Cortex of kidney (tissue), 1 donor: Measurements from ENCODE around the gene TEDDM1.
"Not testable (repeated sequence)": the region's sequence is repeated elsewhere in the genome, so short reads cannot be mapped to it uniquely, and the experiment has no call there.

Source experiments
- DNase-seq: peaks from one replicate; lab custom pipeline; 2025; lab: John Stamatoyannopoulos, UW

The TEDDM1 gene, protein sequence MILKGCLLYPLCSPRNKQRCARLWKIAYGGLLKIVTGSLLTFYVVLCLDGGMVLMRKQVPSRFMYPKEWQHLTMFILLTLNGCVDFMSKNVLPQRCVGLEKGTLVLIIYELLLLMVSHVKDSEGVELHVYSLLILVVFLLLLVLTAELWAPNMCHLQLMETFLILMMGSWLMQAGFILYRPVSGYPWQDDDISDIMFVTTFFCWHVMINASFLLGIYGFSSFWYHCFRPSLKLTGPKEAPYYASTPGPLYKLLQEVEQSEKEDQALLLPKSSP

DNA sequence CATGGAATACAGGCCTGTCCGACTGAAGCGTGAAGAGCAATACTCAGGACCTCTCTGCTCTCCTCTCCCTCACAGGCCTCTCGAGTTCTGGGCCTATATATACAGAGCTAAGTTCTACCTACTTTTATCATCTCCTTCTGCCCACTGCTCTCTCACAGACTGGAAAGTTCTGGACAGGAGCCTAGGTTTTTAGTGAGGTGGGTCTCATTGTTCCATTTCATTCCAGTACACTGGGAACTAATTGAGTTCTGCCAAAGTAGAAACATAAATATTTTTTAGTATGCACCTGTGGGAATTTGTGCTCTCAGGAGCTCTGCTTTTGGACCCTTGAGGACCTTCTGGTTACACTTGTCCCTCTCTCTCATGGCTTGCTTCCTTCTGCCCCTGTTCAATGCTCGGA is at the start of gene TEDDM1:
Gene TEDDM1, minus strand, starts transcription at position 101 of the 400 bp plus-strand sequence. CDS start 182 bp downstream, outside the sequence.
- DNase-seq, result no peak

DNA sequence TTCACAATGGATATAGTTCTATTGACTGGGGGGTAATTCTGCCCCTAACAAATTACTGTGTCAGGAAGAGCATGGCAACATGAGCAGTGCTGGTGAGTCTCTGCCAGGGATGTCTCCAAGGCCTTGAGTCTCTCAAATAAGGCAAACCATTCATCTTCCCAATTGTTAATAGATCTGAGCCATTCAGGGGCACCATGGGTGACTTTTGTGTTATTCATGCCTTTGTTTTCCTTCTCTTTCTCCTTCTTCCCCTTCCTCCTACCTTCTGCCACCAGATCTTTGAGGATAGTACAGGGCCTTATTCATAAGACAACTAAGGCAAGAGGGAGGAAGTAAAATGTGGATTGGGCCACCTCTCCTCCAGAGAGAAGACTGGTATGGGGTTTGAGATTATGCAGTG is 49.6 kb upstream of the TEDDM1 start, which contains the start of gene RGSL1:
Gene RGSL1, plus strand, starts transcription at position 60 of the 400 bp plus-strand sequence. Its CDS starts 20 bp downstream, at position 80.
- DNase-seq, result no peak

- DNase-seq, result no peak
These were observed 47.2 kb upstream of the TEDDM1 start for GRCh38 chr1:182447660-182448059.

DNA sequence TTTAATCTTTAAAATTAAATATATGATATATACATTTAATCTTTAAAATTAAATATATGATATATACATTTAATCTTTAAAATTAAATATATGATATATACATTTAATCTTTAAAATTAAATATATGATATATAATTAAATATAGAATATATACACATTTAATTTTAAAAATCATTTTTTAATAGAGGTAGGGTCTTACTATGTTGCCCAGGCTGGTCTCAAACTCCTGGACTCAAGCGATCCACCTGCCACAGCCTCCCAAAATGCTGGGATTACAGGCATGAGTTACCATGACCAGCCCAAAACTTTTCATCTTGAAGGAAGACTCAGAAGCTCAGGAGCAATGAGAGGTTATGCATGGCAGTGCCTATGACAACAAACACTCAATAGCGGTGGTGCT is 46.7 kb upstream of the TEDDM1 start:
- not testable (repeated sequence) for DNase-seq

- no peak for DNase-seq
These were observed 45.7 kb upstream of the TEDDM1 start for GRCh38 chr1:182446033-182446669.

DNA sequence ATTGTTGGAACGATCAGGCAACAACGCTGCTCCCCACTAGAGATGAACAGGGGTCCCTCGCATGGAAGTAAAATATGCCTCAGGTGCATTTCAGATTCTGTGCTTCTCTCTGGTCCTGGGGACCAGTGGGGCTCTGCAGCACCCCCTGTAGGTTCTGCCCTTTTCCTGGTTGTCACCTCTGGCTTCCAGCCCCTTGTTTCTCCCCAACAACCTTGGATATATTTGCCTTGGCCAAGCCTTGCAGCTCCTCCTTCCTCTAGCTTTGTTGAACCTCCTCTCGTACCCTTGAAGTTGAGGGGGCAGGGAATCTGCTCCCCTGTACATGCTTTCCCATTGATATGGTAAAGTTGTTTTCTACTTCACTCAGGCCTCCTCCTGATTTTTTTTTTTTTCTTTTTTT is 44.0 kb upstream of the TEDDM1 start:
- no peak for DNase-seq

GRCh38 chr1:182442333-182442732 is 41.9 kb upstream of the TEDDM1 start:
- DNase-seq, result no peak

DNA sequence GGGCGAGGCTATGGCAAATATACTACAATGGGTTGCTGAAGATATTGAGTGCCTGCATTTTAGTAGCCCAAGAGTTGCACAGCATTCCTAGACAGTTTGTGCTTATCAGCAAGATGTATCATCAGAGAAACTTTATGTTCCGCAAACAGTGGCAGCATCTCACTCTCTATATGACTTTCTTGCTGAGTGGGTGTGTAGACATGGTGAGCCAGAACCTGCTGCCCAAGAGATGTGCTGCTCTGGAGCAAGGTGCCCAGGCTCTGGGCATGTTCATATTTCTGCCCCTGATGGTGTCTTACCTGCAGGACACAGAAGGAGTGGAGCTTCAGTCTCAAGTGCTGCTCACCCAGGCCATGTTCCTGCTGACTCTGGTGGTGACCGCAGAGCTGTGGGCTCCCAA is 41.3 kb upstream of the TEDDM1 start:
- DNase-seq, result no peak

DNA sequence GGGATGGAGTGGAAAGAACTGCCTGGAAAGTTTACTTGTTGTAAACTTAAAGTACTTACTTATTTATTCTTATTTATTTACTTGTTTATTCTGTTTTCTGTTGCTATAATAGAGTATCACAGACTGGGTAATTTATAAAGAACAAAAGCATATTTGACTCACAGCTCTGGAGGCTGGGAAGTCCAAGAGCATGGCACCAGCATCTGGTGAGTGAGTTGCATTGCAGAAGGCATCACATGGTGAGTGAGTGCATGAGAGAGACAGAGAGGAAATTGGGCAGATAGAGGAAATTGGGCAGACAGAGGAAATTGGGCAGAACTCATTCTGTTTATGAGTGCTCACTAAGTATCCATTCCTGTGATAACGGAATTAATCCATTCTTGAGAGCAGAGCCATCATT is 37.9 kb upstream of the TEDDM1 start:
- DNase-seq, result no peak

DNA sequence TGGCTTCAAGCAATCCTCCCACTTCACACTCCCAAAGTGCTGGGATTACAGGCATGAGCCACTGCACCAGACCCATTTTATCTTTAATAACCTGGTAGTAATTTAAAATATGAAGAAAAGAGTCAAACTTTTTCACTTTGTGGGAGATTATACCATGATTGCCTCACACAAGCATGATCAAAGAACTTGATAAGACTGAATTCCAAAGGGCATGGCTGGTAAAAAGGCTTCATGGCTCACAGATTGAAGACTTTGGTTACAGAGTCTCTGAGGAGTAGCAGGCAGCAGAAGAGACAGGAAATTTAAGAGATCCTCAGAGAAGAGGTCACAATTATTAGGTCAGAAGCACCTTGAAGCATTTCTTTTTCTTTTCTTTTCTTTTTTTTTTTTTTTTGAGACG is 33.1 kb upstream of the TEDDM1 start:
- DNase-seq, result no peak

DNA sequence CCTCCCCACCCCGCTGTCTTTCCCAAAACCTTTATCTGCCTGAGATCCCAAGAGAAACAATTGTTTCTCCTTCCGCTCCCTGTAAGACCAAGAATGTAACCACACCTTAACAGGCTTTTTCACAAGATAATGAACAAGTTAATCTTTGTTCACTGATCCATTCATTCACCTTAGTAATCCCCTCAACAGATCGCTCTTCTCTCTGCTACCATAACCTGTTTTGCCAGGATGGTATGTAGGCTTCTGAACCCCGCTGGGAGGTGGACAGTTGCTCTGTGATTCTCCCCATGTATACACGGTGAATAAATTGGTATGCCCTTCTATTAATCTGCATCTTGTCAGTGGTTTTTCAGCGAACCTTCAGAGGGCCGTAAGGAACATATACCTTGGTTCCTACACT is 30.8 kb upstream of the TEDDM1 start:
- DNase-seq, result no peak

GRCh38 chr1:182430263-182431068 is 30.0 kb upstream of the TEDDM1 start:
- DNase-seq, result no peak

DNA sequence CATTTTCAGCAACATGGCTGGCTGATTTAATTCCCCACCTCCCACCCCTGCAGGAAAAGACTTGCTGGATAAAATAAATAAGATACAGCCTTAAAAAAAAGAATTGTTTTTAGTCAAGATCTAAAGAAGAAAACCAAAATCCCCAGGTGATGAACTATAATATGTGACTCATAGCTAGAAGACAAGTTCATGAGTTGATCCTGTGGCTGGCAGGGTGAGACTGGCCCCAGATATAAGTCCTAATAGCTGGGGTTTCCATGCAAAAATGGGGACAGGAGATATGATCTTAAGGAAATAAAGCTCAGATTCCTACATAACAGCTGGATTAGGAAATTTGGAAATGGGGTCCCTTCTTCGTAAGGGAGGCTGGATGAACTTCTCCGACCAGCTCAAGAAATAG is 27.6 kb upstream of the TEDDM1 start:
- DNase-seq, result no peak

GRCh38 chr1:182426442-182427430 is 26.3 kb upstream of the TEDDM1 start:
- no peak for DNase-seq

- DNase-seq, result no peak
These were observed 15.3 kb upstream of the TEDDM1 start for GRCh38 chr1:182415789-182416188.

GRCh38 chr1:182413969-182414368 is 13.5 kb upstream of the TEDDM1 start:
- DNase-seq, result no peak

DNA sequence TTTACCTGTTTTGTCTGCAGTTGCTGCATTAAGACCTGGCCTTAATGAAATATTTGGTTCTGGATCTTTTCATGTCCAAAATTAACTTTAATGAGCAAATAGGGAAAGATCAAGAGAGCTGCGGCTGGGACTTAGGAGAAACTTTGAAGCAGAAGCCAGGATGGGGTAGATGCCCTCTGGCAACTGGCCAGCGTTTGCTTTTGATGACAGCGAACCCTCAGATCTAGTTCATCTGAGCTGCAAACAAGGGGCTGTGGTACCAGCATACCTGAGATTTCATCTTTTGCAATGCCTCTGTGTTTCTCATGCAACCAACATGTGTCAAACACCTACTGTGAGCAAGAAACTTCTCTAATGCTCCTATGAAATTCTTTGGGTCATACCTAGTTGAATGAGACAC is 13.0 kb upstream of the TEDDM1 start:
- no peak for DNase-seq

GRCh38 chr1:182410620-182411273 is 10.3 kb upstream of the TEDDM1 start:
- no peak for DNase-seq

DNA sequence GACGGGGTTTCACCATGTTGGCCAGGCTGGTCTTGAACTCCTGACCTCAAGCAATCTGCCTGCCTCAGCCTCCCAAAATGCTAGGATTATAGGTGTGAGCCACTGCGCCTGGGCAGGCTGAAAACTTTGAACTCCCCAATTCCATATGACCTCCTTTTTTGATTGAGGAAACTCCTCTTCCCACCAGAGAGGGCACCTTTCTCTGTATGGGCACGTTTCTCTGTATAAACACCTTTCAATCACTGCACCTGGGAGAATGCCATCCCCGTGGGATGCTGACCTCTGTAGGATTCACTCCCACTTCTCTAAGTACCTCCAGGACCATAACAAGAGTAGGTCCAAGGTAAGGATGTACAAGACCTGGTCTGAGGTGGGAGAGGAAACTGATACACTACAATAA is 9.7 kb upstream of the TEDDM1 start:
- DNase-seq, result no peak

DNA sequence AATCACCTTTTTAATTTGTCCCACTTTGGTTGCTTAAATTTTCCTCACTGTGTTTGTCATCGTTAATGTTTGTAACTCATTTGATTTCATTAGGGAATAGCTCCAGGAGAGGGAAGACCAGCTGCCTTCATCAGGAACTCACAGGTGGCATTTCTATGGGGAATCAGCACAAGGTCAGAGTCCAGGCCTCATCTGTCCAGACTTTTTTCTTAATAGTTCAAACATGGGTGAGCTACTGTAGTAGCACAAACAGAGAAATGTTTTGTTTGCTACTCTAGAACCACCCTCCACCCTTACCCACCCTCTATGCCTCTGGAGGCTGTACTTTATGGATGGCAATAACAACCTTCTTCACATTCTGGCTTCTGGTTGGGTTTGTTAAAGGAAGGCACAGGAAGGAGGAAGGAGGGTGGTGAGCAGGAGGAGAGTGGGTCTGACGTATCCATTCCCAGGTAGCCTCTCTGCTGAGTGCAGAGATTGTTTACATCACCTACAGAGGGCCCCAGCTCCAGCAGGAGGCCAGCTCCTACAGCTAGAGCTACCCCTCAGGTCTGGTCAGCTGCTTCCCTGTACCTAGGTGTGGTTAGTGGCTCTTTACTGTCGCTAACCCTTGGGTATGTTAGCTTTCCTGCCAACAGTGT is 8.1 kb upstream of the TEDDM1 start:
- no peak for DNase-seq

- DNase-seq, result no peak
These were observed 7.3 kb upstream of the TEDDM1 start for GRCh38 chr1:182407724-182408123.
